Ishikawa (cell line): ENCODE data around the gene DTX1.

ENCODE experiments used
- CEBPB ChIP-seq: IDR thresholded peaks from 2 replicates; pipeline ENCODE4 v1.6.1; 2012
- CREB1 ChIP-seq: IDR thresholded peaks from 2 replicates; pipeline ENCODE4 v1.6.1; 2012; ENCODE audit warnings: low read depth
- EGR1 ChIP-seq: IDR thresholded peaks from 2 replicates; pipeline ENCODE4 v1.6.1; 2012
- EP300 ChIP-seq: IDR thresholded peaks from 2 replicates; pipeline ENCODE4 v1.6.1; 2012; ENCODE audit warnings: borderline replicate concordance
- FOXM1 ChIP-seq: IDR thresholded peaks from 2 replicates; pipeline ENCODE4 v1.6.1; 2012; ENCODE audit warnings: low read depth, borderline replicate concordance
- MAX ChIP-seq: IDR thresholded peaks from 2 replicates; pipeline ENCODE4 v1.6.1; 2012
- NFIC ChIP-seq: IDR thresholded peaks from 2 replicates; pipeline ENCODE4 v1.6.1; 2012
- RAD21 ChIP-seq: IDR thresholded peaks from 2 replicates; pipeline ENCODE4 v1.6.1; 2012; ENCODE audit warnings: low read depth
- REST ChIP-seq: IDR thresholded peaks from 2 replicates; pipeline ENCODE4 v1.6.1; 2012; ENCODE audit warnings: low read depth, mild to moderate bottlenecking
- TCF12 ChIP-seq: IDR thresholded peaks from 2 replicates; pipeline ENCODE4 v1.6.1; 2012; ENCODE audit warnings: low read depth
- TEAD4 ChIP-seq: IDR thresholded peaks from 2 replicates; pipeline ENCODE4 v1.6.1; 2012
- USF1 ChIP-seq: IDR thresholded peaks from 2 replicates; pipeline ENCODE4 v1.6.1; 2012
- YY1 ChIP-seq: IDR thresholded peaks from 2 replicates; pipeline ENCODE4 v1.6.1; 2012; ENCODE audit warnings: low read depth
- ZBTB7A ChIP-seq: IDR thresholded peaks from 2 replicates; pipeline ENCODE4 v1.6.1; 2012; ENCODE audit warnings: low read depth

GRCh38 chr12:113115455-113116126, 59.1 kb downstream of the DTX1 start:
- TF ChIP-seq FOXM1 (no peak), RAD21 (no peak), TCF12 (no peak), REST (no peak), CEBPB (no peak), ZBTB7A (no peak), EP300 (no peak), TEAD4 (no peak), MAX (no peak), YY1 (no peak), EGR1 (no peak), NFIC (no peak), CREB1 (no peak), USF1 (no peak)
